HG02588 (cell line): ENCODE data around the gene OTUB2.

ENCODE experiments used
- ATAC-seq: cut with Tn5 transposase; IDR thresholded peaks from one replicate; pipeline ENCODE4 v1.9.1; 2021; ENCODE audit warnings: mild to moderate bottlenecking, moderate library complexity; ENCODE audit not compliant: unreplicated experiment

Gene OTUB2

DNA sequence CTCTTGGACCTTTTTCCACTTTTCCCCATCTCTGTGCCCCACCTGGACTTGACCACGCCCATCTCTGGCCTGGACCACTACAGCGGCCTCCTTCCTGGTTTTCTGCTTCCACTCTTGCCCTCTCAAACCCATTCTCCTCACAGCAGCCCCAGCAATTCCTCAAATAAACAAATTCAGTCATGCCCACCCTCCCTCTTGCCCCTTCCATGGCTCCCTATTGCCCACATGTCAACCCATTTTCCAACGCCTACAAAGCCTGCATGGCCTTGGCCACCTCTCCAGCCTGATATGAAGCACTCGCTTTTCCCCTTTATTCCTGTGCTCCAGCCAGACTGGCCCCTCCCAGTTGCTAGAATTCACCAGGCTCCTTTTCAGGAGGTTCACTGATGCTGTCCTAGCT, 5.9 kb upstream of the OTUB2 start:
- ATAC-seq = no peak

DNA sequence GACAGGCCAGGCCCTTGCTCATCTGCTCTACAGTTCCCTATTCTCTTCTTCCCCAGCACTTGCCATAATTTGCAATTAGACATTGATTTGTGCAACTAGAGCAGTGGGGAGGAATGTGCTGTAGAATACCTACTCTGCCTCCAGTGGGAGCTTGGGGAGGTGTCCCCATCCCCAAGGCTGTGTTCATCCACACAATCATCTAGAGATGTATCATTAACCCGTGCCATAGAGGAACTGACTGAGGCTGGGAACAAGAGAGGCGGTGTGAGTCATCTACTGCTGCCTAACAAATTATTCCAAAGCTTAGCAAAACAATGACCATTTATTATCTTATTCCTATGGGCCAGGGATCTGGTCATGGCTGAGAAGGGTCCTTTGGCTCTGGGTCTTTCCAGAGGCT, 5.1 kb upstream of the OTUB2 start:
- ATAC-seq = no peak

DNA sequence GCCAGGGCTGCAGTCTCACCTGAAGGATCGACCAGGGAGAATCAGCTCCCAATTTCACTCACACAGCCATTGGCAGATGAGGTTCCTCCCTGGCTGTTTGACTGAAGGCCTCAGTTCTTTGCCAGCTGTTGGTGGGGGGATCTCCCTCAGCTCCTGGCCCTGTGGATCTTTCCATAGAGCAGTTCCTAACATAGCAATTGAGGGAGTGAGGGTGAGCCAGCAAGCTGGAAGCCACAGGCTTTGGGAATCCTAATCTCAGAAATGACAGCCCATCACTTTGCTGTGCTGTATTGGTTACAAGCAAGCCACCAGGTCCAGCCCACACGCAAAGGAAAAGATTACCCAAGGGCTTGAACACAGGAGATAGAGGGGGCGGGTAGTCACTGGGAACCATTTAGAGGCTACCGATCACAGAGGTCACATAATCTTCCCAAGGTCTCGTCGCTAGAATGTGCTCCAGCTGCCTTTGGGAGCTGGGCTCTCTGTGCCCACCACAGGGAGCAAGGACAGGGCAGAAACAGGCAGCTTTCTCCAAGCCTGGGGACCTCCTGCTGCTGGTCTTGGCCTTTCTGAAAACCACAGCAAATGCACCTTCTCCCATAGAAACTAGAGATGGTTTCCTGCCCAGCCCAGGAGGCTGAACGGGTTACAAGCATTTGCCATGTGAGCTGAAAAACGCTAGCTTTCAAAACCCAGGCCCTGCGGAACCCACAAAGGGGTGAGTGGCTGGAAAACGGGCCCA, 4.6 kb upstream of the OTUB2 start:
- no peak for ATAC-seq

DNA sequence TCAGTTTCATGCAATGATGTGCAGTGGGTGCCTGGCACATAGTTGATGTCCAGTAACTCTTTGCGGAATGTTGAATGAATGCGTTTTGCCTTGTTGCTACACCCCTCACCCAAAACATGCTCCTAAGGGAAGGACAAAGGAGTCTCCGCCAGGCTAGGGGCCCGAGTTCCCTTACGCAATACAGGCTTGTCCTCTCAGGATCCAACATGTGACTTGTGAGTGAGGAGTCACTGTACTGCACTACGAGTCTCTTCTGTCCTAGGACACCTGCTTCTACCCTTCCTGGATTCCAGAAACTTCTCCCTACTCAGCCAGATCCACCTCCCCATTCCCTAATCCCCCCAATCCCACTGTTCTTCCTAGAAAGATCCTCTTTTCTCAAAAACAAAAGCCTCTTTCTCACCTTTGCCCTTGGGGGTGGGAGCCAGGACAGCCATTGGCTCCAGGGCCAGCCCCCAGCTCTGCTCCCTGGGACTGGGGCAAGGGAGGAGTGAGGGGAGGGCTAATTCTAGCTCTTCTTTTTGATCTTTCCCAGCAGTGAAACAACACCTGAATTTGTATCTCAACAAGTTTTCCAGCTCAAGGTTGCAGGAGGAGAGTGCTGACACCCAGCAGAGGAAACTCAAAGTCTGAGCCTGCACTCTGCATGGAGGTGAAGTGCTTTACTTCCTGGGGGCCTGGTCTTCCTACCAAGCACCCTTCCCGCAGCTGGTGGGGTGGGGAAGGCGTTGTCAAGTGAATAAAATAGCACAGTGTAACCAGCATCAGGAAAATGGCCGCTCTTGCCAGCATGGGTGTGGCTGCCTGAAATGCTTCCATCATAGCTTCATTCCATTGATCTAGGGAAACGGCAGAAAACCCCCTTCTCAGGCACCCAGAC, 3.4 kb upstream of the OTUB2 start:
- no peak for ATAC-seq

DNA sequence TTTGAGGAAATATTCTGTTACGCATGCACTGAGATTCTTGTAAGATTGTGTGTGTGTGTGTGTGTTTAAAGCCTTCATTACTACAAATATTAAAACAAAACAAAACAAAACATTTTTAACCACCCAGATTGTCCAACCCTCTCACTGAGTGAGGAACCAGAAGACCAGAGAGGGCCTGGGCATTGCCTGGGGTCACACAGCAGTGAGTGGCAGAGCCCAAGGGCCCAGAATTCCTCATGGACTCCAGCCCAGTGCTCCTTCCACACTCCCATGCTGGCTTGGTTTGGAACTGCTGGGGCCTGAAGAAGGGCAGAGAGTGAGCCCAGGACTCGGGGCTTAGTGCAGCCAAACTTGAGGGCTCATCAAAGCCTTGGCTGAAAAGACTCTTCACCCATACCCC, 1.6 kb upstream of the OTUB2 start:
- ATAC-seq = no peak

DNA sequence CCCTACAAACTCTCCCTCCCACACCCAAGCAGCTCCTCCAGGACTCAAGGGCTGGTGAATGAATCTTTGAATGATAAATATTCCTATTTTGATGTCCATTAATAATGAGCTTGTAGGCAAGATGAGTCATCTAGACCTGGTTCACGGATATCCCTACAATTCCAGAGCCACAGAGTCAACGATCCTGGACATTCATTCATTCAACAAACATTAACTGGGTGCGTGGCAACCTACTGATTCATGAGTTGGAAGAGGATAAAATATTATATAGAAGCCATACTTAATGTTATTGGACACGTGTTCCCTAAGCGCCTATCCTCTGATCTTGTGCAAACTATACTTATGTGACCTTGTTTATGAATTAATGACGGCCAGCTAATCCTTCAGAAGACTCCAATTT, 420 bp upstream of the OTUB2 start:
- ATAC-seq = no peak

DNA sequence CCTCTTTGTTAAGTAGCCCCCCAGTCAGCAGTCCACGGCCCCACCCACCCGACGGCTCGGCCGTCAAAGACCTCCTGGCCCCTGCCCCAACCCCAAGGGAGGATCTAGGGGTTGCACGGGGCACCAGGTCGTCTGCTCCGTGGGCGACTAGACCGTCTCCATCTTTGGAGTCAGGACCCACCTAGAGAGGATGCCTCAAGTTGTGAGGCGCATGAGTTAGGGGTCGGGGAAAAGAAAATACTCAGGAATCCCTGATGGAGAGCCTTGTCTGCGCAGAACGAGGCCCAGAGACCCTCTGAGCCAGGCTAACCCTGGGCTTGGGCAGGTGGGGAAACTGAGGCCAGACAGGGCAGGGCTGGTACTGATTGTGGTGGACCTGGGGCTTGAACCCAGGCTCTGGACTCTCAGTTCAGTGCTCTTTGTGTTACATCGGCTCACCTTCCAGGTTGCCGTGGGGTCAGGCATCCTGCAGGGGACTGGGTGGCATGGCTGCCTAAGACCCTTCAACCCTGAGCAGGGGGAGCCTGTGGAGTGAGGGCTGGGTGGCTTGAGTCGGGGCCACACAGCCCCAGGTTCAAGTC, 839 bp downstream of the OTUB2 start:
- ATAC-seq = no peak

DNA sequence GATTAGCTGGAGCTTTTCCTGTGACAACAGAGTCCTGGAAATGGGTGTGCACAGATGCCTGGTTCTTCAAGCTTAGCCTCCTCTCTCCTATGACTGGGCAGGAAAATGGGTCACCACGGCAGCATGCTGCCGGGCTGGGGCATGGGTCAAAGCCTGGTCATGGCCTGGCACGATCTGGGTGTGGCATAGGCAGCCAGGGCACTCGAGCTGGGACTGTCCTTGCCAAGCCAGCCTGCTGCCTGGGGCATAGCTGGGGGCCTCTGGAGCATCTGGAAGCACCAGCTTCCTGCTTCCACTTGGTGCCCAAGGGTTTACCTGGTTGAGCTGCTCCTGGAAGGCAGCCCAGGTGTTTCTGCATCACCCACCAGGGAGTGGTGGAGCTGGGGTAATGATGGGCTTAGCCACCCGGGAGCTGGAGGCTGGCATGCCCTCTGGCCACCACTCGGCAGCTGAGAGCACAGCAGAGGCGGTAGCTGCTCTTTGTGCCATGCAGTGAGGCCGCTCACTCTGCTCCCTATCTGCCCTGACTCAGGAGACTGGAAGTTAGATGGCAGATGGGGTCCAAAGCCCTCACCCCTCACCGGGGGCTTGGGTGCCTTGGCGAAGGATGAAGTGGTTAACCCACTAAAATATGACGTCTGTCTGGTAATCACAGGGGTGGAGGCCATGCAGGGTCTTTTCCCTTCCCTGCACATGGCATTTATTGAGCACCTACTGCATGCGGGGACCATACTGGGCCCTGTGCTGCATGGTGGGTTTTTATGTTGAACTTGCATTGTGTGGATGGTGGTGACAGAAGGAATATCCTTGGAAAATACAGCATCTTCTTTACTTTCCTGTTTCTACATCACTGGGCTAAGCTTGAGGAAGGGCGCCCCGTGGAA, 1.7 kb downstream of the OTUB2 start:
- no peak for ATAC-seq

DNA sequence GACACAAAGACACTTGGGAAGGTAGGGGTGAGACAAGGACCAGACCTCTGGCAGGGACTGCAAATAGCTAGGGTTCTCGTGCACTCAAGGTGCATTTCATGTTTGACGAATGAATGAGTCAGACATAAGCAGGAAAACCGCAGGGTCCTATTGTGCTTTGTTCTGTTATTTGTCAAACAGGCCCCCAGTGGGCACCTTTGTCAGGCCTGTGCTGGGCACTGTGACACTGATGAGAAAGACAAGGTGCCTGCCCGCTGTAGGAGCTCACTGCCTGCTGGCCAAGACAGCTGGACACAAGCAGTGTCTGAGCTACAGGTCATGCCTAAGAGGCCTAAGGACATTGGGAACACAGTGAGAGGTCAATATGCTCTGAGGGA, 2.3 kb downstream of the OTUB2 start:
- no peak for ATAC-seq

DNA sequence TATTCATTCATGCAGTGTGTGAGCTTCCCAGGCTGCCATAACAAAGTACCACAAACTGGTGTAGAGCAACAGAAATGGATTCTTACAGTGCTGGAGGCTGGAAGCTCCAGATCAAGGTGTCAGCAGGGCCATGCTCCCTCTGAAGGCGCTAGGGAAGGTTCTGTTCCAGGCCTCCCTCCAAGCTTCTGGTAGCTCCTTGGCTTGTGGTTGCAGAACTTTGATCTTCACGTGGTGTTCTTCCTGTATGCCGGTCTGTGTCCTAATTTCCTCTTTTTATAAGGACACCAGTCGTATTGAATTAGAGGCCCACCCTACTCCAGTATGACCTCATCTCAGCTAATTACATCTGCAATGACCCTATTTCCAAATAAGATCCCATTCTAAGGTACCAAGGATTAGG, 3.1 kb downstream of the OTUB2 start:
- no peak for ATAC-seq

DNA sequence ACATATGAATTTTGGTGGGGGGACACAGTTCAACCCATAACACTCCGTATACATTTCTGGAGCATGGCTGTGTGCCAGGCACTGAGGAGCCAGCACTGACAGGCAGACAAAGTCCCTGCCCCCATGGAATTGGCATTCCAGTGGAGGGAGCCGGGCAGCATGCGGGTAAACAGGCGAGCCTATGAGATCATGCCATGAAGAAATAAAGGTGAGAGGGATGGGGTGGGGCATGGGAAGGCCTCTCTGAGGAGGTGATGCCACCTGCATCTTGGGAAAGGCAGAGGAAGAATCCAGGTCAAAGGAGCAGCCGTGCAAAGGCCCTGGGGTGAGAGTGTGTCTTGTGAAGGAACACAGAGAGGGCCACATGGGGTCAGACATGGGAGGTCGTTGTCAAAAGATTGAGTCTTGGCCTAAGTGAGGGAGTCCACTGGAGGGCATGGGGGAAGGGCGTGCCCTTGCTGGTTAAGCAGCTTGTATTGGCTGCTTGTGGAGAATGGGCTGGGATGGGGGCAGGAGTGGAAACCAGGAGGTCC, 3.6 kb downstream of the OTUB2 start:
- no peak for ATAC-seq

DNA sequence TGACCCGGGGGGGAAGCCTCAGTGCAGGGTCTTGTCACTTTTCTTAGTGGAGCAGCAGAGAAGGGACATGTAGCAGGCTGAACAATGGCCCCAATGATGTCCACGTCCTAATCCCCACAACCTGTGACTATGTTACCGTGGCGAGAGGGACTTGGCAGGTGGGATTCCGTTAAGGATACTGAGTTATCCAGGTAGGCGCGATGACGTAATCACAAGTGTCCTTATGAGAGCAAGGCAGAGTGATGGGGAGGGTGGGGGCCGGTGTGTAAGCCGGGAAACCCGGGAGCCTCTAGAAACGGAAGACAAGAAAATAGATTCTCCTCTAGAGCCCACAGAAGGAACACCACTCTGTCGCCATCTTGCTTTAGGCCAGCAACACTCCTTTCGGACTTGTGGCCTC, 4.4 kb downstream of the OTUB2 start:
- ATAC-seq = no peak

DNA sequence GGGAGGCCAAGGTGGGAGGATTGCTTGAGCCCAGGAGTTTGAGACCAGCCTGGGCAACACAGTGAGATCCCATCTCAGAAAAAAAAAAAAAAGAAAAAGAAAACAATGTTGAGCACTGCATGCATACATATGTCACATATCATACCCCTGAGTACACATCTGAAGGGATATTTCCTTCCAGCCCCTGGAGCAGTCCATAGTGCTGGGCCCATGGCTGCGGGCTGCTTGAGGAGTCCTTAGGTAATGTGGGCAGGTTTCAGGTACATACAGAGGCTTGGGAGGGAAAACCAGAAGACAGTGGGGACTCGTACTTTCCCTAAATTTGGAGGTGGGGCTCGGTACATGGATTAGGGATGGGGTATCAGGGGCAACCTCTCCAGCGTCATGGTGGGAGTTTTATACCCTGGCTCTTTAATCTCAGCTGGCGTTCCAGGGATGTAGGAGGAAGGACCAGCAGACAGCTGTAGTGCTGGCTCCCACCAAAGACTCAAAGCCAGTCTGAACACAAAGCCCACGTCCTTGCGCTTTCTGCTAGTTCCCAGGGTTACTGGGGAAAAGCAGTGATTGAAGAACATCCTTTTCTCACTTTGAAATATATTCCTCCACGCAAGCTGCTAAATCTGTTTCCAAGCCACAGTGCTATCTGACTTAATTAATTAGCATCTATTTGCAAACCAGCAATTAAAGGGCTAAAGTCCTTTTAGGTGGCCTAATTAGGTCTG, 5.2 kb downstream of the OTUB2 start:
- no peak for ATAC-seq

DNA sequence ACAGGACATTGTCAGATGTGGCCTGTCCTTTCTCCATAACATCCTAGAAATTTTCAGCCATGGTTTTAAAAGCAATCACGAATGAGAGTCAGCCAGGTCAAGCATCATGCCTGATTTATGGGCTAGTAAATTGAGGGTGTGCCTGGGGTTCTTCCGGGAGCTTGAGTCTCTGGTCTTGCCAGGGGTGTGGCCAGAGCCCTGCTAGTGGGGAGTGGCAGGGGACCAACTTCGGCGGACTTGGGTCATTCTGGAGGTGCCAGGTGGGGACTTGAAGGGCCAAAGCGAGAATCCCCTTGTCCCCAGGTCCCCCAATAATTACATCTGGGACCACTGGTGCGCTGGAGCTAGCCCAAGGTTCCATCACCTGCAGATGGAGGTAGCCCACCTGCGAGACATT, 5.7 kb downstream of the OTUB2 start:
- no peak for ATAC-seq

DNA sequence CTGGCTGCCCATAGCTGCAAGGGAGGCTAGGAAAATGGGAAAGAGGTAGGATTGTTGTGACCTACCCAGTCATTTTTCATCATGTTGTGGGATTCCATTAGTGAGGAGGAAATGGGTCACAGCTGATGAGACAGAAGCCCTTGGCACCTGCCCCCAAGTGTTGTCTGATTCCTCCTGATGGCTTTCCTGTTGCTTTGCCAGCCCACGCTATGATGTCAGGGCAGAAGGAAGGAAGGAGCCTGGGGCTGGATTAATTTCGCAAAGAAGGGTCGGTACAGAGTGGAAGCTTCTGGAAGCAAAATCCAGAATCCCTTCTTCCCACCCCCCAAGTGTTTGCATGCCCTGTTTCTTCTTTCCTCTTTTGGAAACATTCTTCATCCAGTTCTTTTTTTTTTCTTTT, 8.7 kb downstream of the OTUB2 start:
- no peak for ATAC-seq

DNA sequence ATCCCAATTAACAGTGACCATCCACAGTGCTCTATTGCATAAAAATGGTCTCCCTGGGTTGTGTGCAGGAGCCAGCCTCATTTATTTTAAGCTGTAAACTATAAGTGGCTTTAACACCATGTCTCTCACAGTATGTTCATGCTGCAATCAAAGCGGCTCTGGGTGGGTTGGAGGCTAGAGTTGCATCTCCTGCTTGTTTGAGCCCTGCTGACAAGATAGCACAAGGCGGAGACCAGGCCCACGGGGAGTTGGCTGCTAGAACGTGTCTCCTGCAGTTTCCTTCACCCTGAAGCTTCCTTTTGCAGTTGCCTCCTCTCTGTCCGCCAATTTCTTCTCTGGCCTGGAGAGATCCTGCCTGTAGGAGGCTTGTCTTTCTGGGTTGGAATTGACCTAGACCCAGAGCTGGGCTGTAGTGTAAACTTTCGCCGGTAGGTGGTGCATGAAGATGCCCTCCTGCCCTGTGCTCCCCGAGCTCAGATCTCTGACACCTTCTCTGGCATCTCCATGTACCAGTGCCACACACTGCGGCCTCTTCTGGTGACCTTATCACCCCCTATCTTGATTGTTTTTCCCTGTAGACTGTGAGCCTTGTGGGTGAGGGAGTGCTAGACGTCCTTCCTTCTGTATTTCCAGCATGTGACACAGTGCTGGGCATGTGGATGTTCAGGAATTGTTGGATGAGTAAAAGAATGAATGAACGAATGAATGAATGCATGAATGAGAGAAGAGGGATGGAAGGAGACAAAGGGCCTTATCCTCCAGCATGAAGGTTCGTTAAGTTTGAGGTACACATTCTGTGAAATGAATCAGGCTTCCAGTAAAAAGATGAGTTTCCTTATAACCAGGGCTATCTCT, 10.4 kb downstream of the OTUB2 start:
- ATAC-seq = peak; percentile 80

DNA sequence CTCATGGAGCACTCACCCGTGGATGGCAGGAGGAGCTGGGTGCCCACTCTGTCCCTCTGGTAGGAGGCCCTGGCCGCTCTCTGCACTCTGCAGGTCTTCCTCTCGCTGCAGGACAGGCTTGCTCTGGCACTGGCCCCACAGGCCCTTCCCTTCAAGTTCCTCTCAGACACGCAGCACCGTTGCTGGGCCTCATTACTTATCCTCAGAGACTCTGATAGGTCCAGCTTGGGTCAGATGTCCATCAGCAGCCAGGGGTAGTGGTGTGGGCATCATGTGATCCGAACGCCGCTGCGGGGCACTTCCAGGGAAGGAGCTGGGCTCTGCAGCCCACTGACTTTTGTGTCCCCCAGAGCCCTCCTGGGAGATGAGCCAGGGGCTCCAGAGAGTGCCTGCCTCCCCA, 11.8 kb downstream of the OTUB2 start:
- ATAC-seq = no peak

DNA sequence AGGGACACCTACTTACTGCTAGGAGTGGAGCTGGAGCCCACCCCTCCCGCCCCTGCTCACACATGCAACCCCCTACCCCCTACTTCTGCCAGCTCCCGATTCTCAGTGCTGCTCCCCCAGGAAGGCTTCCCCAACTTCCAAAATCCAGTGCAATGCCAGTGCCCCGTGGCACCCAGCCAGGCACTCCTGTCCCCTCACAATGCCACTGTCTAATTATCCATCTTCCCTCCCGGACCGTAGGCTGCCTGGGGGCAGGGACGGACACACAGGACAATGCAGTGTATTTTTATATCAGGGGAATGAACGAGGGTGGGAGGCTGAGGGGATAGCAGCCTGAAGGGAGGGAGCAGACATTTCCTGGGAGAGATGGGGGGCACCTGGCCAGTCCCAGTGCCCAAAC, 12.4 kb downstream of the OTUB2 start:
- no peak for ATAC-seq

DNA sequence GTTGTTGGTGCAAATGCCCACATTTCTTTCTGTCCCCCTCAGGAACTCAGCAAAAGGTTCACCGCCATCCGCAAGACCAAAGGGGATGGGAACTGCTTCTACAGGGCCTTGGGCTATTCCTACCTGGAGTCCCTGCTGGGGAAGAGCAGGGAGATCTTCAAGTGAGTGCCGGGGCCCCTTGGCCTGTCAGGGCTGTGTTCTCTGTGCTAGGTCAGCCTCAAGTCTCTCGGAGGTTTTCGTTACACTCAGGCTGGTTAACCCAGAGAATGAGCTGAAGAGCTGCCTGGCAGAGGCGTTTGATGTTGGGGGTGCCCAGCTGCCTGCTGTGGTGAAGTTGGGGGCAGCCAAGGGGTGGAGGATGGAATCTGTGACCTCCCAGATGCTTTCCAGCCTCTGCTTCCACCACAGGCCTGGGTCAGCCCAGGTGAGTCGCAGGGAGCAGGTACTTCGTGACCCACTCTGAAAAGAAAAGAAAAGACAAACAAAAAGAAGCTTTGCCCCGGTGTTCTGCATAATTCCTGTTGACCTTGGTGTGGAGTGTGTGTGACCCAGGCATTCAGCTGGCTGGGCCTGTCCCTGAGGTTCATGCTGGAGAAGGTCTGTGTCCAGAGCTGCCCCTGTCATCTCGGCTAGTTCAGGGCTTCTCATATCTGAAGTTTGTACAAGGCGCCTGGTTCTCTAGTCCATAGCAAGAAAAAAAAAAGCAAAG, 12.9 kb downstream of the OTUB2 start:
- no peak for ATAC-seq
